GM21737 (cell line): ENCODE data around the gene RPL4.
"Not testable (repeated sequence)": the region's sequence is repeated elsewhere in the genome, so short reads cannot be mapped to it uniquely, and the experiment has no call there.

Source experiments
- ATAC-seq: cut with Tn5 transposase; IDR thresholded peaks from one replicate; pipeline ENCODE4 v1.9.1; 2021; ENCODE audit warnings: mild to moderate bottlenecking, moderate library complexity; ENCODE audit not compliant: unreplicated experiment

Gene RPL4

GRCh38 chr15:66494262-66494661 lies 10.4 kb downstream of the RPL4 start:
- no peak for ATAC-seq

- ATAC-seq, result no peak
These were observed 12.8 kb downstream of the RPL4 start for GRCh38 chr15:66491846-66492245.

GRCh38 chr15:66489179-66489791 lies 15.4 kb downstream of the RPL4 start:
- no peak for ATAC-seq

- ATAC-seq, result no peak
These were observed 16.1 kb downstream of the RPL4 start for GRCh38 chr15:66488525-66488924.

GRCh38 chr15:66486887-66487286 lies 17.8 kb downstream of the RPL4 start:
- ATAC-seq, result no peak

GRCh38 chr15:66484539-66485112 lies 20.0 kb downstream of the RPL4 start:
- no peak for ATAC-seq

GRCh38 chr15:66483131-66483566 lies 21.5 kb downstream of the RPL4 start:
- no peak for ATAC-seq

GRCh38 chr15:66482539-66482938 lies 22.1 kb downstream of the RPL4 start:
- no peak for ATAC-seq

GRCh38 chr15:66481107-66481856 lies 23.4 kb downstream of the RPL4 start:
- no peak for ATAC-seq

GRCh38 chr15:66480267-66480666 lies 24.4 kb downstream of the RPL4 start:
- no peak for ATAC-seq

GRCh38 chr15:66477011-66477410 lies 27.6 kb downstream of the RPL4 start:
- no peak for ATAC-seq

- no peak for ATAC-seq
These were observed 28.1 kb downstream of the RPL4 start for GRCh38 chr15:66476535-66476934.

- no peak for ATAC-seq
These were observed 29.7 kb downstream of the RPL4 start for GRCh38 chr15:66474963-66475362.

- ATAC-seq, result no peak
These were observed 30.5 kb downstream of the RPL4 start for GRCh38 chr15:66474135-66474534.

GRCh38 chr15:66472176-66472999 lies 32.3 kb downstream of the RPL4 start:
- ATAC-seq, result peak; percentile 86

- not testable (repeated sequence) for ATAC-seq
These were observed 33.8 kb downstream of the RPL4 start for GRCh38 chr15:66470825-66471224.

GRCh38 chr15:66467162-66468040 lies 37.3 kb downstream of the RPL4 start:
- not testable (repeated sequence) for ATAC-seq

GRCh38 chr15:66465294-66465693 lies 39.4 kb downstream of the RPL4 start:
- ATAC-seq, result not testable (repeated sequence)

- ATAC-seq, result no peak
These were observed 42.0 kb downstream of the RPL4 start for GRCh38 chr15:66462627-66463026.

GRCh38 chr15:66461917-66462316 lies 42.7 kb downstream of the RPL4 start:
- no peak for ATAC-seq
